Mesothelial cell of epicardium (in vitro differentiated cells): Measurements from ENCODE around the gene AGPAT3. TPM values are rescaled to one million over a fixed set of nuclear protein-coding genes. Genes with fewer than 3 reads are reported as not detected.
A peak's percentile ranks its signal among the peaks of the same experiment; 100 is the strongest.

ENCODE experiments used
- DNase-seq, 2 experiments: peaks; one replicate each; pipeline ENCODE4 v3.0.0; 2021; ENCODE audit warnings: low spot score in 2 of 2; ENCODE audit not compliant: unreplicated experiment in 2 of 2
- H3K27ac Mint-ChIP-seq: 2 replicates; pipeline ENCODE4 v1.8.0; 2021; ENCODE audit warnings: mixed read lengths
- H3K27me3 Mint-ChIP-seq: 2 replicates; pipeline ENCODE4 v1.8.0; 2021; ENCODE audit warnings: low read depth, mixed read lengths
- H3K36me3 Mint-ChIP-seq: 2 replicates; pipeline ENCODE4 v1.8.0; 2021; ENCODE audit warnings: mixed read lengths
- H3K4me1 Mint-ChIP-seq: 2 replicates; pipeline ENCODE4 v1.8.0; 2021; ENCODE audit warnings: mixed read lengths
- H3K4me3 Mint-ChIP-seq: 2 replicates; pipeline ENCODE4 v1.8.0; 2021; ENCODE audit warnings: mild to moderate bottlenecking, moderate library complexity, mixed read lengths
- H3K9me3 Mint-ChIP-seq: 2 replicates; pipeline ENCODE4 v1.8.0; 2021; ENCODE audit warnings: mixed read lengths
- CTCF ChIP-seq: fragments of 200-600 bp; sonication (generic); IDR thresholded peaks from one replicate; pipeline ENCODE4 v1.5.0; 2021; ENCODE audit warnings: antibody characterized with exemption; ENCODE audit not compliant: unreplicated experiment
- total RNA-seq: library from RNA; stranded (reverse); gene quantifications from 3 replicates; pipeline ENCODE4 v1.2.1, GENCODE V29; 2021

AGPAT3 gene
- total RNA-seq, 1 donor from 2014 or later, result 71.0 TPM

- H3K9me3 Mint-ChIP-seq, result no peaks in the 10 kb centered on the region
- H3K27ac Mint-ChIP-seq, result no peak overlapping the region
- TF ChIP-seq CTCF, result no peak
- H3K36me3 Mint-ChIP-seq, result peaks cover 18% of the 10 kb centered on the region
- H3K4me1 Mint-ChIP-seq, result peaks cover 13% of the 10 kb centered on the region
- no peak for DNase-seq
- no peaks in the 10 kb centered on the region for H3K27me3 Mint-ChIP-seq
- H3K4me3 Mint-ChIP-seq, result no peak overlapping the region
Measured at GRCh38 chr21:43953021-43953420, 88.0 kb downstream of the AGPAT3 start.

- Mint-ChIP-seq H3K27ac (no peak overlapping the region), H3K4me1 (peaks cover 13% of the 10 kb centered on the region), H3K9me3 (no peaks in the 10 kb centered on the region), H3K27me3 (no peaks in the 10 kb centered on the region), H3K36me3 (peaks cover 11% of the 10 kb centered on the region), H3K4me3 (no peak overlapping the region)
- TF ChIP-seq CTCF, result no peak
- no peak for DNase-seq
Measured at GRCh38 chr21:43954042-43954441, 89.0 kb downstream of the AGPAT3 start.

GRCh38 chr21:43954896-43955295 is 89.9 kb downstream of the AGPAT3 start:
- H3K9me3 Mint-ChIP-seq, result no peaks in the 10 kb centered on the region
- H3K4me1 Mint-ChIP-seq, result peaks cover 12% of the 10 kb centered on the region
- no peak for TF ChIP-seq CTCF
- H3K36me3 Mint-ChIP-seq, result peaks cover 3% of the 10 kb centered on the region
- H3K4me3 Mint-ChIP-seq, result no peak overlapping the region
- no peak for DNase-seq
- no peak overlapping the region for H3K27ac Mint-ChIP-seq
- H3K27me3 Mint-ChIP-seq, result no peaks in the 10 kb centered on the region

GRCh38 chr21:43956019-43956669 is 91.1 kb downstream of the AGPAT3 start:
- Mint-ChIP-seq H3K4me3 (no peak overlapping the region), H3K36me3 (peaks cover 10% of the 10 kb centered on the region), H3K4me1 (peaks cover 11% of the 10 kb centered on the region), H3K27me3 (no peaks in the 10 kb centered on the region), H3K9me3 (no peaks in the 10 kb centered on the region), H3K27ac (peak overlapping the region; percentile 88)
- DNase-seq, result no peak
- no peak for TF ChIP-seq CTCF

- Mint-ChIP-seq H3K4me1 (peaks cover 11% of the 10 kb centered on the region), H3K36me3 (peaks cover 15% of the 10 kb centered on the region), H3K27ac (peak overlapping the region; percentile 88), H3K9me3 (no peaks in the 10 kb centered on the region), H3K4me3 (no peak overlapping the region), H3K27me3 (no peaks in the 10 kb centered on the region)
- no peak for DNase-seq
- TF ChIP-seq CTCF, result no peak
Measured at GRCh38 chr21:43956670-43957035, 91.6 kb downstream of the AGPAT3 start.

- Mint-ChIP-seq H3K4me3 (no peak overlapping the region), H3K4me1 (peaks cover 11% of the 10 kb centered on the region), H3K36me3 (peaks cover 16% of the 10 kb centered on the region), H3K27ac (peak overlapping the region; percentile 88), H3K9me3 (no peaks in the 10 kb centered on the region), H3K27me3 (no peaks in the 10 kb centered on the region)
- no peak for TF ChIP-seq CTCF
- no peak for DNase-seq
Measured at GRCh38 chr21:43957128-43957571, 92.1 kb downstream of the AGPAT3 start.
